Activated T-cell treated with anti-CD3 and anti-CD28 coated beads for 1 hour (primary cell): ENCODE results near the gene AXDND1.
"Not testable (repeated sequence)": the region's sequence is repeated elsewhere in the genome, so short reads cannot be mapped to it uniquely, and the experiment has no call there.

Source experiments
- DNase-seq: peaks from one replicate; pipeline ENCODE4 v3.0.0-alpha.2; 2020; ENCODE audit warnings: low read depth

AXDND1 gene, protein sequence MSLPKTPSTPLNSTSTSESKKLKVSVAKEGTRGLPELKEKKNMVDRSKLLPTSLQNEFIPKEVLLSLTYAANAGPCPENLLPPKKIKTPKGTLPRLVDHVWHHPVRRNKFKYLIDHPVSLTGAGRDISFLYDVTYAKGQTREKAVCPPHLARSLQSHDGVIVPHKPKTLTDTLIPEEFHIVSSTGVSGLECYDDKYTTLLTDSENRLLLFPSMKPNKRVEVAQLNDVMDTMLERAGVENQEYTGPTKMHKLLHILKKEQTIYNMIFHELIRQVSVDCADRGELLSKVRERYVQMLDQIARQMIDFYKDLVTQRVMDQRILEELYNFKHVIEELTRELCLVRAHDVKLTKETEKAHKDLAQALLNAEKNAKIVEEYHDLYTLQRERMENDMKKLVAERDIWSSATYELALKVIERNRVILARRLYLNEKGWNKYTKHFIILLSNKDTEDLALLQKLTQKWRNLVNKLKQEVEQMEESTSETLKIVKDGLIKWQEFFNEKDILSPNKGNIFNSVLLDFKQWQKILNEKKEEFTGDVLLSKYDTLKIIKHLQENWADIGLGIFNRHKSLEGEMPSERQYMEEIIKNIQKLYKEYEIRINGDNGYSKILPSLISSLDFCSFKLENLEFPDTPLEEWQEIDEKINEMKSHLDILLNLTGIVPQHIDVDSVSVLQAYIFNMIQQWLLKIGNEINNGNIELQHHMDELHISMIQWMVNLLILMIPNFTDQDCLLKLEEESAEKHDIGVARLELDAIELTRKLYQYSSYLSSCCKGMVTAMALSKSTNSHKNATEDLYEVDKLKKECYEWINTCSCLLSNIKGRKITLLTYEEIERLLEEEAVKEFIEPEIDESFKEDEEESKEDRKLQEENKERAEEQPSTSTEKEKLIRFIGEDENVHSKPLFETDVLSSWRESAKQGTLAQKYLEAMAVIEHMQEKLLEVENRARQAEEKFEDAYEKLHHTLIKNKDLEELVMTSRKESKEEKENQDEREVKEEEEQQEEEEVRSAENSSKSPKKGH

GRCh38 chr1:179365342-179366092, at the start of gene AXDND1:
AXDND1 (plus strand) TSS chr1:179365971; CDS start chr1:179366510, 539 bp downstream.
- DNase-seq = peak; percentile 80

- DNase-seq = no peak
Observed at GRCh38 chr1:179318491-179318890, 47.3 kb upstream of the AXDND1 start.

- DNase-seq = no peak
Observed at GRCh38 chr1:179321533-179322216, 44.1 kb upstream of the AXDND1 start.

- DNase-seq = no peak
Observed at GRCh38 chr1:179322557-179322956, 43.2 kb upstream of the AXDND1 start.

- no peak for DNase-seq
Observed at GRCh38 chr1:179323436-179323835, 42.3 kb upstream of the AXDND1 start.

GRCh38 chr1:179325836-179326235, 39.9 kb upstream of the AXDND1 start:
- no peak for DNase-seq

- DNase-seq = no peak
Observed at GRCh38 chr1:179326746-179327145, 39.0 kb upstream of the AXDND1 start.

- DNase-seq = no peak
Observed at GRCh38 chr1:179327196-179327595, 38.6 kb upstream of the AXDND1 start.

DNA sequence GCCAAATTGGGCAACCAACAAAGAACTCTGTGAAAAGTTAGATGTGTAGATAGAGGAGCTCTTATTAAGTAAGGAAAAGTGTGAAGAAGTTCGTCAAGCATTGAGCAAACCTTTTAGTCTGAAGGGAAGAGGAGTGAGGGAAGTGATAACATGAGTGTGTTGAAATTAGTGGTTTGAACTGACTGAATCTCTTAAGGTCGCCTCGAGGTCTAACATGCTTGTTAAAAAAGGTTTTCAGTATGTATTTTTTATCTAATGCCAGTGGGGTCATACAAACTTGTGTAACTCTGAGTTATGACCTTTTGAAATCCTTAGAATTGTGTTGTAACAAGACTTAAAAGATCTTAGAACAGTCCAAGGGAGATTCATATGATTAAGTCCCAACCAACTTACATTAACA, 38.1 kb upstream of the AXDND1 start:
- DNase-seq = no peak

DNA sequence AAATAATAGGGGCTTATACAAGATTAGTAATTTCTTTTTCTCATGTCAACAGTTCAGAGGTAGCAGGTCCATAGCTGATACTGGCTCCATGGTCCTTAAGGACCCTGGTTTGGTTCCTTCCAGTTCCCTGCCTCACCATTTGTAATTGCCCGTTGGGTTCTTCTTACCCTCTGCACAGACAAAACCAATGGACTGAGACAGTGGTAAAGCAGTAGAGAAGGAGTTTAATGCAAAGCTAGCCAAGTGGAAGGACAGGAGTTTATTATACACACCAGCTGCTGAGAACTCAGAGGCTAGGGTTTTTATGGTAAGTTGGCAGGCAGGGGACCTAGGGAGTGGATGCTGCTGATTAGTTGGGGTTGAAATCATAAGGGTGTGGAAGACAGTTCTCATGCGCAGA, 35.9 kb upstream of the AXDND1 start:
- no peak for DNase-seq

- DNase-seq = no peak
Observed at GRCh38 chr1:179334440-179334839, 31.3 kb upstream of the AXDND1 start.

- no peak for DNase-seq
Observed at GRCh38 chr1:179337288-179337687, 28.5 kb upstream of the AXDND1 start.

GRCh38 chr1:179337942-179338560, 27.7 kb upstream of the AXDND1 start:
- no peak for DNase-seq

GRCh38 chr1:179340918-179341317, 24.9 kb upstream of the AXDND1 start:
- DNase-seq = no peak

DNA sequence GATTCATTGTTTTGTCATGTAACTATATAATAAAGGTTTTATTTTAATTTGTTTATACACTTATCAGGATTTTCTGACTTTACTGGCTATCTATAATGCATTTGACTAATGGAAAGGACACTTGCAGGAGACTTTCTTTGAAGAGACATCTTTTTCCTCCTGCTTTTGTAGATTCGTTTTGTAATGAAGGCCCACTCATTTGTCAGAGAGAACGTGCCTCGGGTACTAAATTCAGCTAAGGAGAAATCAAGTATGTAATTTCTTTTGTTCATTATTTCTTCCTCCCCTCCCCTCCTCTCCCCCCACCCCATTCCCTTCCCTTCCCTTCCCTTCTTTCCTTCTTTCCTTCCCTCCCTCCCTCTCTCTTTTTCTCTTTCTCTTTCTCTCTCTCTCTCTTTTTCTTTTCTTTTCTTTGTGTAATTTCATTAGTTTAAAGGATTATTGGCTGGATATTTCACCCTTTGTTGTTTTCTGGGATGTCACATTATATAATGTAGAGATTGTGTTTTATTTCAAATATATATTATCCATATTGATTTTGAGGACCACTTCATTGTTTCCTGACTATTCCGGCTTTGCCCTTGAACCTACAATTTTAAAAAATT, 23.7 kb upstream of the AXDND1 start:
- DNase-seq = no peak

- no peak for DNase-seq
Observed at GRCh38 chr1:179342740-179343404, 22.9 kb upstream of the AXDND1 start.

- no peak for DNase-seq
Observed at GRCh38 chr1:179351281-179351680, 14.5 kb upstream of the AXDND1 start.

DNA sequence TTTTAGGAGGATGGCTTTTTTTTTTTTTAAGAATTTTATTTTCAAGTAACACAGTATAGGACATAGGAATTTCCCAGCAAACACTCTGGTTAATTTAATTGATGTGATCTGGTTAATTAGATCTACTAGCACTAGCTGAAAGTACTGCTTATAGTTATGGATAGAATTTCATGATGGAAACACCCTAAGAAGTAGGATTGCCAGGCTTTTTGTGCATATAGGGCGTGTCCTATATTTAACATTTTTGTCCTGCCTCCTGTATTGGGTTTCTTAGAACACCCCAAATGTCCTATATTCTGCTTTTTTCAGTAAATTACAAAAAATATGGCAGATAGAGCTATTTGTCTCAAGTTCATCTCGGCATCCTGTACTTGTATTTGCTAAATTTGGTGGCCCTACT, 13.5 kb upstream of the AXDND1 start:
- no peak for DNase-seq

GRCh38 chr1:179353546-179353945, 12.2 kb upstream of the AXDND1 start:
- DNase-seq = no peak

GRCh38 chr1:179361631-179362030, 4.1 kb upstream of the AXDND1 start:
- DNase-seq = not testable (repeated sequence)
